CD4-positive, alpha-beta T cell treated with Interleukin-1 beta for 1 hour (primary cell): Measurements from ENCODE around the gene CNPY4.

Source experiments
- DNase-seq, 2 donors: peaks; one replicate each; pipeline ENCODE4 v3.0.0-alpha.2; 2020 to 2022

CNPY4 gene

GRCh38 chr7:100169147-100169850 is 49.9 kb downstream of the CNPY4 start:
- DNase-seq = peak; percentile 14 to 23

GRCh38 chr7:100170101-100170897 is 50.9 kb downstream of the CNPY4 start:
- no peak for DNase-seq

- DNase-seq = peak; percentile 42 to 57
Observed at GRCh38 chr7:100171087-100171681, 51.8 kb downstream of the CNPY4 start.

GRCh38 chr7:100171840-100172239 is 52.4 kb downstream of the CNPY4 start:
- DNase-seq = no peak

GRCh38 chr7:100173806-100174495 is 54.5 kb downstream of the CNPY4 start:
- no peak for DNase-seq

GRCh38 chr7:100174582-100174981 is 55.1 kb downstream of the CNPY4 start:
- no peak for DNase-seq
